ENCODE data around the gene SMAD1.

The SMAD1 gene

DNA sequence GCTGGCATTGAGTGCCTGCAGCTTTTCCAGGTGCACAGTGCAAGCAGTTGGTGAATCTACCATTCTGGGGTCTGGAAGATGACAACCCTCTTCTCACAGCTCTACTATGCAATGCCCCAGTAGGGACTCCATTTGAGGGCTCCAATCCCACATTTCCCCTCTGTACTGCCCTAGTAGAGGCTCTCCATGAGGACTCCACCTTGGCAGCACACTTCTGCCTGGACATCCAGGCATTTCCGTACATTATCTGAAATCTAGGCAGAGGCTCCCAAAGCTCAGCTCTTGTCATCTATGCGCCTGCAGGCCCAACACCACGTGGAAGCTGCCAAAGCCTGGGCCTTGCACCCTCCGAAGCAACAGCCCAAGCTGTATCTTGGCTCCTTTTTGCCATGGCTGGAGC lies 8.4 kb upstream of the SMAD1 start:
- H3K4me3 ChIP-seq (ENCODE audit: low read length) = no peak overlapping the region
- H3K4me2 ChIP-seq (ENCODE audit: low read depth, low read length) = no peak overlapping the region
- no peaks in the 10 kb centered on the region for H3K9me3 ChIP-seq (replicated peaks; ENCODE audit: insufficient read depth, low read length)
- H3K9me2 ChIP-seq (replicated peaks; ENCODE audit: insufficient read depth, low read length) = no peaks in the 10 kb centered on the region
- TF ChIP-seq EZH2 (optimal IDR thresholded peaks at IDR 0.05; ENCODE audit: low read depth, low read length) (no peak), CTCF (IDR thresholded peaks at IDR 0.05; ENCODE audit: low read length) (no peak), EZH2phosphoT487 (IDR thresholded peaks at IDR 0.05; ENCODE audit: low read length) (no peak)
- H4K20me1 ChIP-seq (ENCODE audit: insufficient read depth, low read length) = no peaks in the 10 kb centered on the region
- no peak overlapping the region for H3K9ac ChIP-seq (ENCODE audit: low read length)
- no peak overlapping the region for H2AFZ ChIP-seq (ENCODE audit: low read length)
- no peaks in the 10 kb centered on the region for H3F3A ChIP-seq (ENCODE audit: insufficient read depth, low read length)
- no peaks in the 10 kb centered on the region for H3K36me3 ChIP-seq (replicated peaks; ENCODE audit: insufficient read depth, low read length)
- H3K27ac ChIP-seq (ENCODE audit: low read length) = no peak overlapping the region
- no peaks in the 10 kb centered on the region for H3K27me3 ChIP-seq (replicated peaks; ENCODE audit: insufficient read depth, low read length)
- H3K79me2 ChIP-seq (ENCODE audit: low read length) = no peaks in the 10 kb centered on the region
- H3K4me1 ChIP-seq (ENCODE audit: low read length) = no peaks in the 10 kb centered on the region
- DNase-seq = no peak

GRCh38 chr4:145480257-145480656 lies 1.4 kb upstream of the SMAD1 start:
- Histone ChIP-seq H3K4me2 (ENCODE audit: low read depth, low read length) (no peak overlapping the region), H3K79me2 (ENCODE audit: low read length) (peaks cover 21% of the 10 kb centered on the region), H3K4me3 (ENCODE audit: low read length) (no peak overlapping the region), H3K27ac (ENCODE audit: low read length) (no peak overlapping the region), H3K36me3 (replicated peaks; ENCODE audit: insufficient read depth, low read length) (no peaks in the 10 kb centered on the region), H3K9ac (ENCODE audit: low read length) (no peak overlapping the region), H3K9me3 (replicated peaks; ENCODE audit: insufficient read depth, low read length) (no peaks in the 10 kb centered on the region), H3K4me1 (ENCODE audit: low read length) (peaks cover 11% of the 10 kb centered on the region), H3F3A (ENCODE audit: insufficient read depth, low read length) (peaks cover 12% of the 10 kb centered on the region), H3K9me2 (replicated peaks; ENCODE audit: insufficient read depth, low read length) (no peaks in the 10 kb centered on the region), H2AFZ (ENCODE audit: low read length) (no peak overlapping the region), H4K20me1 (ENCODE audit: insufficient read depth, low read length) (no peaks in the 10 kb centered on the region), H3K27me3 (replicated peaks; ENCODE audit: insufficient read depth, low read length) (peaks cover 17% of the 10 kb centered on the region)
- no peak for DNase-seq
- no peak for TF ChIP-seq CTCF (IDR thresholded peaks at IDR 0.05; ENCODE audit: low read length)
- no peak for TF ChIP-seq EZH2phosphoT487 (IDR thresholded peaks at IDR 0.05; ENCODE audit: low read length)
- TF ChIP-seq EZH2 (optimal IDR thresholded peaks at IDR 0.05; ENCODE audit: low read depth, low read length) = no peak

DNA sequence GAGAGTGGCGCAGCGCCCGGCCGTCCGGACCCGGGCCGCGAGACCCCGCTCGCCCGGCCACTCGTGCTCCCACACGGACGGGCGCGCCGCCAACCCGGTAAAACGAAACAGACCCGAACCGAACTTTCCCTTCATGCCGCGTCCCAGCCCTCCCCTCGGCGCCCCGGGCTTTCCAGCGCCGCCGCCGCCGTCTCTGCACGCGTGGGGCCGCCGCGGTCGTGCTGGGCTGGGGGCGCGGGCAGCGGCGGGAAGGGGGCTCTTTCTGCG lies 222 bp downstream of the SMAD1 start:
- TF ChIP-seq EZH2phosphoT487 (IDR thresholded peaks at IDR 0.05; ENCODE audit: low read length) (no peak), CTCF (IDR thresholded peaks at IDR 0.05; ENCODE audit: low read length) (no peak), EZH2 (optimal IDR thresholded peaks at IDR 0.05; ENCODE audit: low read depth, low read length) (no peak)
- no peaks in the 10 kb centered on the region for H3K36me3 ChIP-seq (replicated peaks; ENCODE audit: insufficient read depth, low read length)
- peaks cover 22% of the 10 kb centered on the region for H3K4me1 ChIP-seq (ENCODE audit: low read length)
- H3F3A ChIP-seq (ENCODE audit: insufficient read depth, low read length) = peaks cover 12% of the 10 kb centered on the region
- peaks cover 34% of the 10 kb centered on the region for H3K79me2 ChIP-seq (ENCODE audit: low read length)
- H2AFZ ChIP-seq (ENCODE audit: low read length) = peak overlapping the region; percentile 57
- peak overlapping the region; percentile 67 for H3K4me3 ChIP-seq (ENCODE audit: low read length)
- H3K9me2 ChIP-seq (replicated peaks; ENCODE audit: insufficient read depth, low read length) = no peaks in the 10 kb centered on the region
- H3K9me3 ChIP-seq (replicated peaks; ENCODE audit: insufficient read depth, low read length) = no peaks in the 10 kb centered on the region
- peak overlapping the region; percentile 53; the same call in 1 of the 2 replicates for H3K27ac ChIP-seq (ENCODE audit: low read length)
- H4K20me1 ChIP-seq (ENCODE audit: insufficient read depth, low read length) = no peaks in the 10 kb centered on the region
- peak overlapping the region; percentile 73 for H3K9ac ChIP-seq (ENCODE audit: low read length)
- peaks cover 32% of the 10 kb centered on the region for H3K27me3 ChIP-seq (replicated peaks; ENCODE audit: insufficient read depth, low read length)
- H3K4me2 ChIP-seq (ENCODE audit: low read depth, low read length) = 0 out of 2 replicates have a peak overlapping the region, but pooled peaks have one; percentile 83
- DNase-seq = no peak

Data from MM.1S (cell line).